ENCODE measurements around the gene TTBK1. TPM values are rescaled to one million over a fixed set of nuclear protein-coding genes. Genes with fewer than 3 reads are reported as not detected.

Gene TTBK1
- total RNA-seq: under 1 TPM in 1 of 2 experiments, not detected in 1; 0.06 TPM
- polyA plus RNA-seq: not detected

GRCh38 chr6:43242908-43243663 lies at the start of gene TTBK1:
TSS of gene TTBK1 (plus strand) at chr6:43243481. CDS start at chr6:43246661, 3,180 bp downstream.
- intact Hi-C loops (cut with micrococcal nuclease): loop anchor here (10.0 kb wide), 1 partner anchor 272 kb away; the partner anchor contains the start of genes LRRC73, POLR1C and YIPF3
- H3K4me3 ChIP-seq (ENCODE audit: low read length in 2 of 2): no peak within 1 kb of the TSS
- peak within 1 kb of the TSS in 1 of 8 donors; percentile 44 for H3K4me3 Mint-ChIP-seq
- no peaks in the 10 kb centered on the region for H3K36me3 ChIP-seq (ENCODE audit: insufficient read depth, low read length)
- peaks cover 32% of the 10 kb centered on the region for H3K27me3 ChIP-seq (ENCODE audit: insufficient read depth, low read length)
- H3K36me3 Mint-ChIP-seq: peaks cover 0 to 5% of the 10 kb centered on the region in 2 donors
- H3K27ac Mint-ChIP-seq: peak within 1 kb of the TSS in 1 of 7 donors; percentile 20
- DNase-seq: peak in 4 of 5 donors; percentile 30 to 58 (median 38)
- POLR2A ChIA-PET (ENCODE audit: partially characterized antibody): interaction anchor here (0.5 kb wide), 1 partner anchor 311 kb away, joined by 3 read pairs; no protein-coding TSS in a partner anchor
- H3K27ac ChIP-seq (ENCODE audit: low read depth, low read length): no peak within 1 kb of the TSS
- peaks cover 12% of the 10 kb centered on the region for H3K4me1 ChIP-seq (ENCODE audit: insufficient read depth, low read length)
- peaks cover 0 to 9% (median 5%) of the 10 kb centered on the region in 8 donors for H3K9me3 Mint-ChIP-seq
- H3K9me3 ChIP-seq (ENCODE audit: control insufficient read depth in 1 of 2, low read length in 2 of 2): no peaks in the 10 kb centered on the region
- H3K4me1 Mint-ChIP-seq: peaks cover 5 to 22% (median 11%) of the 10 kb centered on the region in 4 donors
- H3K27me3 Mint-ChIP-seq: peaks cover 18 to 32% of the 10 kb centered on the region in 2 donors
- CTCF ChIA-PET (ENCODE audit: partially characterized antibody): no interaction called here

- Histone ChIP-seq H3K4me3 (ENCODE audit: low read length in 2 of 2) (no peak overlapping the region), H3K4me1 (ENCODE audit: insufficient read depth, low read length) (peaks cover 4% of the 10 kb centered on the region), H3K27me3 (ENCODE audit: insufficient read depth, low read length) (no peaks in the 10 kb centered on the region), H3K9me3 (ENCODE audit: control insufficient read depth in 1 of 2, low read length in 2 of 2) (no peaks in the 10 kb centered on the region), H3K27ac (ENCODE audit: low read depth, low read length) (no peak overlapping the region), H3K36me3 (ENCODE audit: insufficient read depth, low read length) (peaks cover 29% of the 10 kb centered on the region)
- Mint-ChIP-seq H3K4me3 (peak overlapping the region in 1 of 8 donors; percentile 60), H3K4me1 (peaks cover 0 to 11% (median 9%) of the 10 kb centered on the region in 4 donors), H3K27ac (no peak overlapping the region), H3K36me3 (peaks cover 46 to 53% of the 10 kb centered on the region in 2 donors), H3K27me3 (no peaks in the 10 kb centered on the region), H3K9me3 (no peaks in the 10 kb centered on the region)
- DNase-seq: no peak
- POLR2A ChIA-PET (ENCODE audit: partially characterized antibody): no interaction called here
- CTCF ChIA-PET (ENCODE audit: partially characterized antibody): no interaction called here
- intact Hi-C loops (cut with micrococcal nuclease): no loop called here
Measured at GRCh38 chr6:43193929-43194328, 49.4 kb upstream of the TTBK1 start.

- H3K27ac Mint-ChIP-seq: peak overlapping the region in 4 of 7 donors; percentile 18 to 80 (median 70)
- Histone ChIP-seq H3K9me3 (ENCODE audit: control insufficient read depth in 1 of 2, low read length in 2 of 2) (no peaks in the 10 kb centered on the region), H3K36me3 (ENCODE audit: insufficient read depth, low read length) (peaks cover 39% of the 10 kb centered on the region), H3K27me3 (ENCODE audit: insufficient read depth, low read length) (no peaks in the 10 kb centered on the region), H3K4me1 (ENCODE audit: insufficient read depth, low read length) (no peaks in the 10 kb centered on the region), H3K27ac (ENCODE audit: low read depth, low read length) (no peak overlapping the region), H3K4me3 (ENCODE audit: low read length in 2 of 2) (no peak overlapping the region)
- POLR2A ChIA-PET (ENCODE audit: partially characterized antibody): no interaction called here
- H3K27me3 Mint-ChIP-seq: no peaks in the 10 kb centered on the region
- intact Hi-C loops (cut with micrococcal nuclease): no loop called here
- H3K4me1 Mint-ChIP-seq: peaks cover 0 to 5% (median 1%) of the 10 kb centered on the region in 4 donors
- H3K36me3 Mint-ChIP-seq: peaks cover 50 to 62% of the 10 kb centered on the region in 2 donors
- no peaks in the 10 kb centered on the region for H3K9me3 Mint-ChIP-seq
- no peak overlapping the region for H3K4me3 Mint-ChIP-seq
- CTCF ChIA-PET (ENCODE audit: partially characterized antibody): no interaction called here
- no peak for DNase-seq
Measured at GRCh38 chr6:43196337-43196736, 46.9 kb upstream of the TTBK1 start.

GRCh38 chr6:43199912-43200311 lies 43.4 kb upstream of the TTBK1 start:
- H3K27ac Mint-ChIP-seq: peak overlapping the region in 3 of 7 donors; percentile 19 to 80 (median 50)
- no peaks in the 10 kb centered on the region for H3K9me3 Mint-ChIP-seq
- no peak overlapping the region for H3K4me3 Mint-ChIP-seq
- Histone ChIP-seq H3K27ac (ENCODE audit: low read depth, low read length) (no peak overlapping the region), H3K27me3 (ENCODE audit: insufficient read depth, low read length) (no peaks in the 10 kb centered on the region), H3K4me3 (ENCODE audit: low read length in 2 of 2) (no peak overlapping the region), H3K4me1 (ENCODE audit: insufficient read depth, low read length) (no peaks in the 10 kb centered on the region), H3K9me3 (ENCODE audit: control insufficient read depth in 1 of 2, low read length in 2 of 2) (no peaks in the 10 kb centered on the region), H3K36me3 (ENCODE audit: insufficient read depth, low read length) (peaks cover 39% of the 10 kb centered on the region)
- POLR2A ChIA-PET (ENCODE audit: partially characterized antibody): no interaction called here
- DNase-seq: no peak
- CTCF ChIA-PET (ENCODE audit: partially characterized antibody): interaction anchor here (1.9 kb wide), 1 partner anchor 30 kb away, joined by 5 read pairs; the partner anchor contains the start of gene DNPH1
- peaks cover 42 to 58% of the 10 kb centered on the region in 2 donors for H3K36me3 Mint-ChIP-seq
- no peaks in the 10 kb centered on the region for H3K27me3 Mint-ChIP-seq
- peaks cover 0 to 3% (median 0%) of the 10 kb centered on the region in 4 donors for H3K4me1 Mint-ChIP-seq
- intact Hi-C loops (cut with micrococcal nuclease): no loop called here

DNA sequence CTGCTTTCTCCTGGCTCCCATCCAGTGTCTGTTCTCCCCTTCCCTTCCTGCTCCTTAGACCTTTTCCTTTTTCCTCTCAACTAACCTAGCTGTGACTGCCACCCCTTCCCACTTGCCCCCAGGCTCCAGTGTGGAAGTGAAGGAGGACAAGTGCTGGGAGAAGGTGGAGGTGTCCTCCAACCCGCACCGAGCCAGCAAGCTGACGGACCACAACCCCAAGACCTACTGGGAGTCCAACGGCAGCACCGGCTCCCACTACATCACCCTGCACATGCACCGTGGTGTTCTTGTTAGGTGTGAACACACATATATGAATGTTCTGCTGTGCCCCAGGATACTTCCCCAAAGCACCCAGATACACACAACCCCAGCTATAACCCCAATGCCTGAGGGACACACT lies 42.7 kb upstream of the TTBK1 start:
- H3K27ac Mint-ChIP-seq: peak overlapping the region in 3 of 7 donors; percentile 1 to 59 (median 58)
- H3K27ac ChIP-seq (ENCODE audit: low read depth, low read length): no peak overlapping the region
- H3K4me3 Mint-ChIP-seq: no peak overlapping the region
- peaks cover 34% of the 10 kb centered on the region for H3K36me3 ChIP-seq (ENCODE audit: insufficient read depth, low read length)
- ChIA-PET POLR2A (ENCODE audit: partially characterized antibody) (no interaction called here), CTCF (ENCODE audit: partially characterized antibody) (interaction anchor here (1.9 kb wide), 1 partner anchor 29 kb away, joined by 5 read pairs; the partner anchor contains the start of gene DNPH1)
- no peaks in the 10 kb centered on the region for H3K4me1 ChIP-seq (ENCODE audit: insufficient read depth, low read length)
- peaks cover 0 to 1% (median 0%) of the 10 kb centered on the region in 4 donors for H3K4me1 Mint-ChIP-seq
- no peaks in the 10 kb centered on the region for H3K9me3 ChIP-seq (ENCODE audit: control insufficient read depth in 1 of 2, low read length in 2 of 2)
- H3K9me3 Mint-ChIP-seq: no peaks in the 10 kb centered on the region
- no peaks in the 10 kb centered on the region for H3K27me3 Mint-ChIP-seq
- no peak overlapping the region for H3K4me3 ChIP-seq (ENCODE audit: low read length in 2 of 2)
- DNase-seq: no peak
- intact Hi-C loops (cut with micrococcal nuclease): no loop called here
- H3K36me3 Mint-ChIP-seq: peaks cover 41 to 57% of the 10 kb centered on the region in 2 donors
- no peaks in the 10 kb centered on the region for H3K27me3 ChIP-seq (ENCODE audit: insufficient read depth, low read length)

DNA sequence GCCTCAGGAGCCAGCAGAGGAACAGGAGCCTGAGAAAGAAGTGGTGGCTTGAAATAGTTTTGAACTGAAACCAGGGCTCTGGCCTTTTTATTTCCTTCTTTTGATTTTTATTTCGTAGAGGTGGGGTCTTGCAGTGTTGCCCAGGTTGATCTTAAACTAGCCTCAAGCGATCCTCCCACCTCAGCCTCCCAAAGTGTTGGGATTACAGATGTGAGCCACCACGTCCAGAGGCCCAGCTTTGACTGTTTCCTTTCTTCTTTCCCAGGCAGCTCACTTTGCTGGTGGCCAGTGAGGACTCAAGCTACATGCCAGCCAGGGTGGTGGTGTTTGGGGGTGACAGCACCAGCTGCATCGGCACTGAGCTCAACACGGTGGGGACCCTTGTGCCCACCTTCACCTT lies 40.8 kb upstream of the TTBK1 start:
- Histone ChIP-seq H3K4me3 (ENCODE audit: low read length in 2 of 2) (no peak overlapping the region), H3K27me3 (ENCODE audit: insufficient read depth, low read length) (no peaks in the 10 kb centered on the region), H3K9me3 (ENCODE audit: control insufficient read depth in 1 of 2, low read length in 2 of 2) (no peaks in the 10 kb centered on the region), H3K4me1 (ENCODE audit: insufficient read depth, low read length) (no peaks in the 10 kb centered on the region), H3K27ac (ENCODE audit: low read depth, low read length) (no peak overlapping the region), H3K36me3 (ENCODE audit: insufficient read depth, low read length) (peaks cover 21% of the 10 kb centered on the region)
- intact Hi-C loops (cut with micrococcal nuclease): no loop called here
- Mint-ChIP-seq H3K36me3 (peaks cover 38 to 51% of the 10 kb centered on the region in 2 donors), H3K4me1 (peaks cover 0 to 1% (median 0%) of the 10 kb centered on the region in 4 donors), H3K27ac (peak overlapping the region in 1 of 7 donors; percentile 41), H3K4me3 (no peak overlapping the region), H3K27me3 (no peaks in the 10 kb centered on the region), H3K9me3 (no peaks in the 10 kb centered on the region)
- CTCF ChIA-PET (ENCODE audit: partially characterized antibody): no interaction called here
- POLR2A ChIA-PET (ENCODE audit: partially characterized antibody): interaction anchor here (0.7 kb wide), 1 partner anchor 22 kb away, joined by 4 read pairs; no protein-coding TSS in a partner anchor
- no peak for DNase-seq

GRCh38 chr6:43203029-43203717 lies 40.1 kb upstream of the TTBK1 start:
- CTCF ChIA-PET (ENCODE audit: partially characterized antibody): no interaction called here

More at GRCh38 chr6:43203029-43203717, 40.1 kb upstream of the TTBK1 start:
- Histone ChIP-seq H3K4me3 (ENCODE audit: low read length in 2 of 2) (no peak overlapping the region), H3K27me3 (ENCODE audit: insufficient read depth, low read length) (no peaks in the 10 kb centered on the region), H3K4me1 (ENCODE audit: insufficient read depth, low read length) (no peaks in the 10 kb centered on the region), H3K9me3 (ENCODE audit: control insufficient read depth in 1 of 2, low read length in 2 of 2) (no peaks in the 10 kb centered on the region), H3K36me3 (ENCODE audit: insufficient read depth, low read length) (peaks cover 16% of the 10 kb centered on the region), H3K27ac (ENCODE audit: low read depth, low read length) (no peak overlapping the region)
- H3K27ac Mint-ChIP-seq: no peak overlapping the region
- no peaks in the 10 kb centered on the region for H3K27me3 Mint-ChIP-seq
- peaks cover 34 to 49% of the 10 kb centered on the region in 2 donors for H3K36me3 Mint-ChIP-seq
- no peak overlapping the region for H3K4me3 Mint-ChIP-seq
- POLR2A ChIA-PET (ENCODE audit: partially characterized antibody): interaction anchor here (1.4 kb wide), 1 partner anchor 10 kb away, joined by 3 read pairs; no protein-coding TSS in a partner anchor
- intact Hi-C loops (cut with micrococcal nuclease): no loop called here
- peaks cover 0 to 1% (median 0%) of the 10 kb centered on the region in 4 donors for H3K4me1 Mint-ChIP-seq
- no peaks in the 10 kb centered on the region for H3K9me3 Mint-ChIP-seq
- no peak for DNase-seq

All from CD4-positive, alpha-beta memory T cell (primary cell).